ENCODE measurements around the gene DISC1. TPM values are rescaled to one million over a fixed set of nuclear protein-coding genes. Genes with fewer than 3 reads are reported as not detected.

The DISC1 gene
- total and polyA plus RNA-seq, 2 of the 13 experiments (the other 11 are each of a cell fraction or from before 2014, with no cell fraction given), result 4.2 to 4.6 TPM

DNA sequence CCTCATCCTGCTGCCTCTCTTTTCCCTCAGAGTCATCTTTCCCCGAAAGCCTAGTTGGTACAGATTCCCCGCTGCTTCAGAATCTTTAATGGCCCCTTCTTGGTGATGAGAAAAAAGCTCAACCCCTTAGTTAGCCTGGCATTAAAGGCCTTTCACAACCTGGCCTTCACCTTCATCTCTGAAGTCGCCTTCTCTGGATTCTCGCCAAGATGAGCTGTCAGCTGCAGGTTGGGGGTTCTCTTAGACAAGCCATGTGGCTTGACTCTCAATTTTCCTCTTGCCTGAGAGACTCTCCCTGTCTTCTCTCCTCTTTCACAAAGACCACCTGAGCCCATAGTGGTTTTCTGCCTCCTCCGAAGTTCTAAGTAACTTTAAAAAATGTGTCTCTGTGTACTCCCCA is 15.5 kb upstream of the DISC1 start:
- no peak overlapping the region for H3K27ac ChIP-seq (ENCODE audit: extremely low read length, insufficient read depth, low read length)
- H3K36me3 ChIP-seq (replicated peaks in 1 of 2; ENCODE audit: control insufficient read depth in 1 of 2, insufficient read depth in 2 of 2, low read length in 2 of 2), result no peaks in the 10 kb centered on the region
- H3K79me2 ChIP-seq (ENCODE audit: insufficient read depth, low read length), result no peaks in the 10 kb centered on the region
- no peak for ATAC-seq
- TF ChIP-seq ZNF766 (CRISPR knock-in tag; IDR thresholded peaks at IDR 0.05; ENCODE audit: borderline replicate concordance) (no peak), ZNF567 (CRISPR knock-in tag; IDR thresholded peaks at IDR 0.05; ENCODE audit: borderline replicate concordance) (no peak), ZNF788 (CRISPR knock-in tag; IDR thresholded peaks at IDR 0.05; ENCODE audit: borderline replicate concordance) (no peak), ZNF253 (CRISPR knock-in tag; IDR thresholded peaks at IDR 0.05; ENCODE audit: borderline replicate concordance) (no peak), ZMYM3 (CRISPR knock-in tag; IDR thresholded peaks at IDR 0.05) (no peak), RXRB (CRISPR knock-in tag; IDR thresholded peaks at IDR 0.05; ENCODE audit: borderline replicate concordance) (no peak), ZNF761 (CRISPR knock-in tag; conservative IDR thresholded peaks at IDR 0.05) (no peak), ZEB1 (IDR thresholded peaks at IDR 0.05; ENCODE audit: insufficient replicate concordance, low read depth) (no peak), KLF16 (CRISPR knock-in tag; IDR thresholded peaks at IDR 0.05) (no peak), ZNF441 (CRISPR knock-in tag; IDR thresholded peaks at IDR 0.05; ENCODE audit: borderline replicate concordance) (no peak), NCOA5 (CRISPR knock-in tag; IDR thresholded peaks at IDR 0.05) (no peak), ELF4 (CRISPR knock-in tag; IDR thresholded peaks at IDR 0.05; ENCODE audit: borderline replicate concordance) (no peak), ARNT2 (CRISPR knock-in tag; IDR thresholded peaks at IDR 0.05; ENCODE audit: low read depth) (no peak), PITX1 (CRISPR knock-in tag; IDR thresholded peaks at IDR 0.05) (no peak), ZNF20 (CRISPR knock-in tag; IDR thresholded peaks at IDR 0.05) (no peak), NRL (CRISPR knock-in tag; IDR thresholded peaks at IDR 0.05; ENCODE audit: borderline replicate concordance) (no peak)
- TF ChIP-seq, protein P1, sequence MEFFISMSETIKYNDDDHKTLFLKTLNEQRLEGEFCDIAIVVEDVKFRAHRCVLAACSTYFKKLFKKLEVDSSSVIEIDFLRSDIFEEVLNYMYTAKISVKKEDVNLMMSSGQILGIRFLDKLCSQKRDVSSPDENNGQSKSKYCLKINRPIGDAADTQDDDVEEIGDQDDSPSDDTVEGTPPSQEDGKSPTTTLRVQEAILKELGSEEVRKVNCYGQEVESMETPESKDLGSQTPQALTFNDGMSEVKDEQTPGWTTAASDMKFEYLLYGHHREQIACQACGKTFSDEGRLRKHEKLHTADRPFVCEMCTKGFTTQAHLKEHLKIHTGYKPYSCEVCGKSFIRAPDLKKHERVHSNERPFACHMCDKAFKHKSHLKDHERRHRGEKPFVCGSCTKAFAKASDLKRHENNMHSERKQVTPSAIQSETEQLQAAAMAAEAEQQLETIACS (CRISPR knock-in tag; IDR thresholded peaks at IDR 0.05), result no peak
- TF ChIP-seq, protein P2, sequence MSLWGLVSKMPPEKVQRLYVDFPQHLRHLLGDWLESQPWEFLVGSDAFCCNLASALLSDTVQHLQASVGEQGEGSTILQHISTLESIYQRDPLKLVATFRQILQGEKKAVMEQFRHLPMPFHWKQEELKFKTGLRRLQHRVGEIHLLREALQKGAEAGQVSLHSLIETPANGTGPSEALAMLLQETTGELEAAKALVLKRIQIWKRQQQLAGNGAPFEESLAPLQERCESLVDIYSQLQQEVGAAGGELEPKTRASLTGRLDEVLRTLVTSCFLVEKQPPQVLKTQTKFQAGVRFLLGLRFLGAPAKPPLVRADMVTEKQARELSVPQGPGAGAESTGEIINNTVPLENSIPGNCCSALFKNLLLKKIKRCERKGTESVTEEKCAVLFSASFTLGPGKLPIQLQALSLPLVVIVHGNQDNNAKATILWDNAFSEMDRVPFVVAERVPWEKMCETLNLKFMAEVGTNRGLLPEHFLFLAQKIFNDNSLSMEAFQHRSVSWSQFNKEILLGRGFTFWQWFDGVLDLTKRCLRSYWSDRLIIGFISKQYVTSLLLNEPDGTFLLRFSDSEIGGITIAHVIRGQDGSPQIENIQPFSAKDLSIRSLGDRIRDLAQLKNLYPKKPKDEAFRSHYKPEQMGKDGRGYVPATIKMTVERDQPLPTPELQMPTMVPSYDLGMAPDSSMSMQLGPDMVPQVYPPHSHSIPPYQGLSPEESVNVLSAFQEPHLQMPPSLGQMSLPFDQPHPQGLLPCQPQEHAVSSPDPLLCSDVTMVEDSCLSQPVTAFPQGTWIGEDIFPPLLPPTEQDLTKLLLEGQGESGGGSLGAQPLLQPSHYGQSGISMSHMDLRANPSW (CRISPR knock-in tag; IDR thresholded peaks at IDR 0.05; ENCODE audit: borderline replicate concordance), result no peak
- 38% methylated on average over 5 of the region's 5 CpGs for WGBS (ENCODE audit: low lambda C conversion rate)
- no peak overlapping the region for H3K4me3 ChIP-seq (replicated peaks in 1 of 3; ENCODE audit: insufficient read depth in 1 of 3, low read depth in 2 of 3, low read length in 3 of 3)
- no peaks in the 10 kb centered on the region; a peak in 1 of 5 replicates for H3K27me3 ChIP-seq (ENCODE audit: control insufficient read depth in 1 of 2, insufficient read depth in 2 of 2, low read length in 2 of 2)
- no peaks in the 10 kb centered on the region for H4K20me1 ChIP-seq (ENCODE audit: insufficient read depth, low read length)
- FAIRE-seq, result no peak
- CTCF ChIA-PET (ENCODE audit: low intra/inter-chr PET ratio, low total read pairs), result no interaction called here
- H2AFZ ChIP-seq (ENCODE audit: low read length), result no peak overlapping the region
- in situ Hi-C loops (cut with HindIII; ENCODE audit: extremely low pct_ligation_motif_present, low pct_unique_long_range_greater_than_20kb), result no loop called here
- intact Hi-C loops (cut with micrococcal nuclease; ENCODE audit: unreplicated experiment), result no loop called here
- H3K9me3 ChIP-seq (ENCODE audit: low read length), result no peaks in the 10 kb centered on the region
- H3K4me1 ChIP-seq (ENCODE audit: insufficient read depth, low read length), result no peaks in the 10 kb centered on the region
- H3K4me2 ChIP-seq (ENCODE audit: low read depth, low read length), result no peak overlapping the region
- no peak overlapping the region for H3K9ac ChIP-seq (ENCODE audit: insufficient read depth, low read depth, low read length)
- DNase-seq (ENCODE audit: low spot score), result no peak
- BruUV-seq (replicated peaks), result no TSS peak
- POLR2A ChIA-PET, result no interaction called here
